Activated T-cell treated with anti-CD3 and anti-CD28 coated beads for 1 hour (primary cell): ENCODE data around the gene FREY1.

Experiments
- DNase-seq: peaks from one replicate; pipeline ENCODE4 v3.0.0-alpha.2; 2020; ENCODE audit warnings: low read depth

The FREY1 gene

DNA sequence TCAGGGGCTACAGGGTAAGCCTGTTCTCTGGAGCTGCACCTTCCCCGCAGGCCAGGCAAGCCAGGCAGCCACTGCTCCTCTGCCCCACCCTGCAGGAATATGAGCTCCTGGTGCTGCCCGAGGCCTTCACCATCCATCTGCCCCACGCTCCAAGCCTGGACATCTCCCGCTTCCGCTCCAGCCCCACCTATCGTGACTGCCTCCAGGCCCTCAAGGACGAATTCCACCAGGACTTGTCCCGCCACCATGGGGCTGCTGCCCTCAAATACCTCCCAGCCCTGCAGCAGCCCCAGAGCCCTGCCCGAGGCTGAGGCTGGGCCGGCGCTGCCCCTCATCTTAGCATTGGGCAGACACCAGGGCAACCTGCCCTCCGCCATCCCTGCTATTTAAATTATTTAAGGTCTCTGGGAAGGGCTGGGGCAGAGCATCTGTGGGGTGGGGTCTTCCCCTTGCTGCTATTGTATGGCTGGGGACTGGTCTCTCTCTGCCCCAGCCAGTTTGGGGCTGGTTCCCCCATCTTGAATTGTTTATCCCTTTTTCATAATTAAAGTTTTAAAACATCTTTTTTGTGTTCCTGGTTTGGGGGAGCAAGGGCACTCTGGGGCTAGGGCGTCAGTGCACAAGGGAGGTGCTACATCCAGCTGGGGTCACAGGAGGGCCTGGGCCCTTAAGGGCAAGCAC is 21.6 kb upstream of the FREY1 start:
- no peak for DNase-seq

DNA sequence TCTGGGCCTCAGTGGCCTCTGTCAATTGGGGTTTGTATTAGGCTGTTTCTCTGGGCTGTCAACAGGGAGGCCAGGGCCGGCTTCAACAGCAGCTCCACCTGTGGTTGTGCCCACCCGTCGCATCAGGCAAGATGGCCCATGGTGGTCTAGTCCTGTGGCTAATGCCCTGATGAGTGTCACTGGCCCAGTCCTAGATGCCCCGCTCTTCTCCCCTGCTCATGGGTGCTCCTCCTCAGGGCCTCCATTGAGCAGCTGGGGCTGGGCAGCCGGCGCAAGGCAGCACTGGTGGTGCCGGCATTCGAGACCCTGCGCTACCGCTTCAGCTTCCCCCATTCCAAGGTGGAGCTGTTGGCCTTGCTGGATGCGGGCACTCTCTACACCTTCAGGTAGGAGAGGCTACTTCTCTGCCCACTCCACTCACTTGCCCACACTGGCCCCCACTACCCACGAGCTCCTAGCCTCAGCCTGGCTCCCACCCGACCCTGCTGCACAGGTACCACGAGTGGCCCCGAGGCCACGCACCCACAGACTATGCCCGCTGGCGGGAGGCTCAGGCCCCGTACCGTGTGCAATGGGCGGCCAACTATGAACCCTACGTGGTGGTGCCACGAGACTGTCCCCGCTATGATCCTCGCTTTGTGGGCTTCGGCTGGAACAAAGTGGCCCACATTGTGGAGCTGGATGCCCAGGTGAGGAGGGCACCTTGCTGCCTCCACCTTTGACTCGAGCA is 20.8 kb upstream of the FREY1 start:
- DNase-seq = no peak

DNA sequence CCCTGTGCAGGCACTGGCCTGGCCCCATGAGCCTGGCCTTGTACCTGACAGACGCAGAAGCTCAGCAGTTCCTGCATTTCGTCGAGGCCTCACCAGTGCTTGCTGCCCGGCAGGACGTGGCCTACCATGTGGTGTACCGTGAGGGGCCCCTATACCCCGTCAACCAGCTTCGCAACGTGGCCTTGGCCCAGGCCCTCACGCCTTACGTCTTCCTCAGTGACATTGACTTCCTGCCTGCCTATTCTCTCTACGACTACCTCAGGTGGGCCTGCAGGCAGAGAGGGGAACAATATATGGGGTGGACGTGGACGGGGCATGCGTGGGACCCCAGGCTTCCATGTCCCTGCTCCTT is 20.2 kb upstream of the FREY1 start:
- no peak for DNase-seq

DNA sequence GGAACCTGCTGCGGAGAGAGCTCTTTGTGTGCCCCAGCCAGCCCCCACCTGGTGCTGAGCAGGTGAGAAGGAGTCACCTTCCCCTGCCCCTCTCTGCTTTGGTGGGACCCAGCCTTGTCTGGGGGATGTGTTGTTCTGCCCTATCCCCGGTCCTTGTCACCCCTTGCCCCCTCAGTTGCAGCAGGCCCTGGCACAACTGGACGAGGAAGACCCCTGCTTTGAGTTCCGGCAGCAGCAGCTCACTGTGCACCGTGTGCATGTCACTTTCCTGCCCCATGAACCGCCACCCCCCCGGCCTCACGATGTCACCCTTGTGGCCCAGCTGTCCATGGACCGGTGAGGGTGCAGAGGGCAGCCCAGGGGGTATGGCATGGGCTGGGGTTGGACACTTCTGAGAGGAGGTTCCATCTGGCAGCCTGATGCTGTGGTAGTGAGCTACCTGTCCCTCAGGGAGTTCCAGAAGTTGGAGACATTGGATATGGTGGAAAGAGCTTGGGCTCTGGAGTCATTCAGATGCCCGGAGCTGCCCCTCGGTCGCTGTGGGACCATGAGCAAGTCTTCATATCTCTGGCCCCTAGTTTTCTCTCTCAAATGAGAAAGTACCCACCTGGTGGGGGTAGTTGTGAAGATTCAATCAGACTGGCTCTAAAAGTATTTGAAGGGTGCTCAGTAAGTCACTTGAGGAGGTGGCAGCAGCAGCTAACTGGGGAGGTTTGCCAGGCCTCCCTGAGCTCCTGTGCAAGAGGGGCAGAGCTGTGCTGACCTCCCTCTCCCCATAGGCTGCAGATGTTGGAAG is 19.7 kb upstream of the FREY1 start:
- DNase-seq = no peak

DNA sequence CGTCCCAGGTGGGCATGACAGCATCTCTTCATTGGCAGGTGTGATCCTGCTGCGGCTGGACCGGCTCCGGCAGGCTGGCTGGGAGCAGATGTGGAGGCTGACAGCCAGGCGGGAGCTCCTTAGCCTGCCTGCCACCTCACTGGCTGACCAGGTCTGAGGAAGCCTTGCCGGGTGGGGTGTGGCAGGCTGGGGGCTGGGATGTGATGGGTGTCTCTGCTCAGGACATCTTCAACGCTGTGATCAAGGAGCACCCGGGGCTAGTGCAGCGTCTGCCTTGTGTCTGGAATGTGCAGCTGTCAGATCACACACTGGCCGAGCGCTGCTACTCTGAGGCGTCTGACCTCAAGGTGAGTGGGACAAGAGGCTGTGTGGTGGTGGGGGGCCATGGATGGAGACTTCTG is 18.9 kb upstream of the FREY1 start:
- no peak for DNase-seq

DNA sequence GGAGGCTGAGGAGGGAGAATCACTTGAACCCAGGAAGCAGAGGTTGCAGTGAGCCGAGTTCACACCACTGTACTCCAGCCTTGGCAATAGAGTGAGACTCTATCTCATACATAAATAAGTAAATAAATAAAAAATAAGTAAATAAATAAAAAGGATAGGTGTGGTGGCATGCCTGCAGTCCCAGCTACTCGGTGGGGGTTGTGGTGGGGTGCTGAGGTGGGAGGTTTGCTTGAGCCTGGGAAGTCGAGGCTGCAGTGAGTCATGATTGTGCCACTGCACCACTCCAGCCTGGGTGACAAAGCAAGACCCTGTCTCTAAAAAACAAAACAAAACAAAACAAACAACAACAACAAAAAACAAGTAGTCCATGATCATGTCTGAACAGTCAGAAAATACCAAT is 18.5 kb upstream of the FREY1 start:
- DNase-seq = no peak

DNA sequence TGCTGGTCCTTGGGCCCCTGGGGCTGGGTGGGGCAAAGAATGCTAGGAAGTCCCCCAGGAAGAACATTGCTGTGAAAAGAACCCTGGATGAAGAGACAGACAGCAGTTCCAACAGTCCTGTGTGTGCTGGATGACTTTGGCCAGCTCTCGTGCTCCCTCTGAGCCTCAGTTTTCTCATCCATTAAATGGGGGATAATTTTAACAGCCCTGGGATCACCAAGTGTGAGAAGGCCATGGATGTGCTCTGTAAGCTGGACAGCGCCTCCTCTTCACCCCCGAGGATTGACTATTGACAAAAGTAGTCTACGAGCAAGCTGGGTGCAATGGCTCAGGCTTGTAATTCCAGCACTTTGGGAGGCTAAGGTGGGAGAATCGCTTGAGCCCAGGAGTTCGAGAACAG is 17.9 kb upstream of the FREY1 start:
- no peak for DNase-seq

DNA sequence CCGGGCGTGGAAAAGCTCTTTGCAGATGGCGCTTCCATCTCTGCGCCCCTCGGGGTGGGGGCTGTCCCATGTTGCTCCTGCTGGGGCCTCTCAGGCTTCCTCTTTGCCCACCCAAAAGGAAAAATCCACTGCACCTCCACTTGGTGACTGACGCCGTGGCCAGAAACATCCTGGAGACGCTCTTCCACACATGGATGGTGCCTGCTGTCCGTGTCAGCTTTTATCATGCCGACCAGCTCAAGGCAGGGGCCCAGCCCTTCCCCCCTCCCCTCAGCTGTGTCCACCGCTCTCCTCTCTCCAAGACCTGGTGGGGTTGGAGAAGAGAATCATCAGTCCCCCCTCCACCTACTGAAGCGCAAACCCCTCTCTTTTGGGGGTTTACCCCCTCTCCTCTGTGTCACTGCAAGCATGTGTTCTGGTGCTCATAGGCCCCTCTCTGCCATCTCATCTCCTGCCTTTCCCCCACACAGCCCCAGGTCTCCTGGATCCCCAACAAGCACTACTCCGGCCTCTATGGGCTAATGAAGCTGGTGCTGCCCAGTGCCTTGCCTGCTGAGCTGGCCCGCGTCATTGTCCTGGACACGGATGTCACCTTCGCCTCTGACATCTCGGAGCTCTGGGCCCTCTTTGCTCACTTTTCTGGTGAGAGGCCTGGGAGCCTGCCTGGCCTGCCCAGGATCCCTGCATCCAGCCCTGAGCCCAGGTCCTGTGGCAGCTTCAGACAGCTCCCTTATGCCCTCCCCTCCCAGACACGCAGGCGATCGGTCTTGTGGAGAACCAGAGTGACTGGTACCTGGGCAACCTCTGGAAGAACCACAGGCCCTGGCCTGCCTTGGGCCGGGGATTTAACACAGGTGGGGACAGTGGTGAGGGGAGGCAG is 17.2 kb upstream of the FREY1 start:
- no peak for DNase-seq

DNA sequence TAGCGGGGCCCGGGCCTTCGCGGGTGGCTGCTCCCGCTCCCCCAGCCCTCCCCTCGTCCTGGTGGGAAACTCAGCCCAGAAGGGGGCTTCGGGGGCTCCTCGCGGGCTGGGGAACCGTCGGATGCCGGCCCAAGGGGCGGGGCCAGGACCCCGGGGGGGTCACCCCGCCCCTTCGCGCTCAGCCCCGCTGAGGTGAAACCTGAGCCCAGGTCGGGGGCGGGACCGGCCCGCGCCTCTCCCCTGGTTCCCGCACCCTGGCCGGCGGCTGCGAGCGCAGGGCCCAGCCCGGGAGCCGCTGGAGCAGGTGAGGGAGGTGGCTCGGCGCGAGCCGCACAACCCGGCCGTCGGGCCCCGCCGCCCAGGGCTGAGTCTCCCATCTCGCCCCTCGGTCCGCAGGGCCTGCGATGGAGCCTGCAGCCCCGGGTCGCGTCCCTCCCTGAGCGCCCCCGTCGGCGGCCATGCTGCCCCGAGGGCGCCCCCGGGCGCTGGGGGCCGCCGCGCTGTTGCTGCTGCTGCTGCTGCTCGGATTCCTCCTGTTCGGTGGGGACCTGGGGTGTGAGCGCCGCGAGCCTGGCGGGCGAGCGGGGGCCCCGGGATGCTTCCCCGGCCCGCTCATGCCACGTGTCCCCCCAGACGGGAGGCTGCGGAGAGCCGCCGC is 15.5 kb upstream of the FREY1 start, which contains the start of gene LARGE2:
Gene LARGE2, plus strand, starts transcription at position 232 of the 658 bp plus-strand sequence. Its CDS starts 227 bp downstream, at position 459.
- DNase-seq = no peak

DNA sequence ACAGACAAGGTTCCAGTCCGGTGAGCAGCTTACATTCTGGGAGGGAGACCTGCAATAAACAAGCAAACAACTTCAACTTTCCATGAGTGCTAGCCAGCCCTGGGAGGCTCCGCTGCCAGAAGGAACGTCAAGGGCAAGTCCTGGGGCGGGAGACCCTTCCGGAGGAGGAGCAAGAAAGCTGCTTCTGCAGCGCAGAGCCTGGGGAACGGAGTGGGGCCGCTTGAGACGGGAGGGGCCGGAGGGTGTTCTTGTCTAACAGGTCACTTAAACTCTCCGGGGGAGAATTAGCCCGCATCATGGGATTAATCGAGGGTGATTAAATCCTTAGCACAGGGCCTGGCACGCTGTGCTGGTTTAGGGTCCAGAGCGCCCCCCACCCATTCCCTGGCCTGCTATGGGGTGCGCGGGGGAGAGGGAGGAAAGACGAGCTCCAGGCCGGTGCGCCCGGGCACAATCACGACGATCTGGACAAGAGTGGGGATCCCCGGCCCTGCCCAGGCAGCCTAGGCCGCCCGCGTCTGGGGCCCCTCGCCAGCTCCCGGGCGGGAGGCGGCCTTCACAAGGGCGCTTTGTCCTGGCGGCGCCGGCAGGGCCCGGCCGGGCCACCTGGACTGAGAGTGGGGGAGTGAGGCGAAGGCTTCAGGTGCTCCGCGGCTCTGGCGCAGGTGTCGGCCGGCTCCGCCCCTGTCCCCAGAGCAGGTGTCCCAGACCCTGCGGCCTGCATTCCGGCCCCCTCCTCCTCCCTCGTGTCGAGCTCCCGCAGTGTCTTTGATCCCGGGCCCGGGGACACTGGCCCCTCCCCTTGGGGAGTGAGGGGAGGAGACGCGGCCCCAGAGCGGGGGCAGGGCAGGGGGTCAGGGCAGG is 14.7 kb upstream of the FREY1 start:
- DNase-seq = no peak

DNA sequence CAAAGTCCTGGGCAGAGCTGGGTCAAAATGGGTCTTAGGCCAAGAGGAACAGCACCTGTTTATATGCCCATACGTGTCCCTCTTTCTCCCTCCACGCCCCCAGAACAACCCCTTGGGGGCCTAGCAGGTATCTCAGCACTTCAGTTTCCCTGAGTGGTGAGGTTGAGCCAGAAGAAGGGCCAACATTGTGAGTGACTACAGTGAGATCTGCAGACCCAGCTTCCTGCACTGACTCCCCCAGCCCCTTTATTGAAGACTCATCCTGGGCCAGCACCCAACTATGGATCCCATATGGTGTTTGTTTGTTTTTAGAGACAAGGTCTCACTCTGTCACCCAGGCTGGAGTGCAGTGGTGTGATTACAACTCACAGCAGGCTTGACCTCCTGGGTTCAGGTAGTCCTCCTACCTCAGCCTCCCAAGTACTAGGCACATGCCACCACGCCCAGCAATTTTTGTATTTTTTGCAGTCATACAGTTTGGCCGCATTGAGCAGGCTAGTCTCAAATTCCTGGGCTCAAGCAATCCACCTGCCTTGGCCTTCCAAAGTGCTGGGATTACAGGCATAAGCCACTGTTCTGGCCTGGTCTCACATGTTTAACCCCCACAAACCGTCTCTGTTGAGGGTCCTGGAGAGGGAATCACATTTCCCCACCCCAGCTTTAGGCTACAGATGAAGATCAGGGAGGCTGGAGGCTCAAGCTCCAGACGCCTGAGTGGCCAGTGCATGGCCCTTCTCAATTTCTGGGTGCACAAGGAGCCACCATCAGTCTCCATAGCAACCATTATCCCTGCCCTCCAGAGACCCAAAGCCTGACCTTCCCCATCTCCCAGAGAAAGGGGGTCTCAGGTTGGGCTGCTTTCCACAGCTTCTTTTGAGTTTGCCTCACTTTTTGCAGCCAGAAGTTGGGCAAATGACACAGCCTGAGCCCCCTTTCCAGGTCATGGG is 13.7 kb upstream of the FREY1 start:
- DNase-seq = no peak

DNA sequence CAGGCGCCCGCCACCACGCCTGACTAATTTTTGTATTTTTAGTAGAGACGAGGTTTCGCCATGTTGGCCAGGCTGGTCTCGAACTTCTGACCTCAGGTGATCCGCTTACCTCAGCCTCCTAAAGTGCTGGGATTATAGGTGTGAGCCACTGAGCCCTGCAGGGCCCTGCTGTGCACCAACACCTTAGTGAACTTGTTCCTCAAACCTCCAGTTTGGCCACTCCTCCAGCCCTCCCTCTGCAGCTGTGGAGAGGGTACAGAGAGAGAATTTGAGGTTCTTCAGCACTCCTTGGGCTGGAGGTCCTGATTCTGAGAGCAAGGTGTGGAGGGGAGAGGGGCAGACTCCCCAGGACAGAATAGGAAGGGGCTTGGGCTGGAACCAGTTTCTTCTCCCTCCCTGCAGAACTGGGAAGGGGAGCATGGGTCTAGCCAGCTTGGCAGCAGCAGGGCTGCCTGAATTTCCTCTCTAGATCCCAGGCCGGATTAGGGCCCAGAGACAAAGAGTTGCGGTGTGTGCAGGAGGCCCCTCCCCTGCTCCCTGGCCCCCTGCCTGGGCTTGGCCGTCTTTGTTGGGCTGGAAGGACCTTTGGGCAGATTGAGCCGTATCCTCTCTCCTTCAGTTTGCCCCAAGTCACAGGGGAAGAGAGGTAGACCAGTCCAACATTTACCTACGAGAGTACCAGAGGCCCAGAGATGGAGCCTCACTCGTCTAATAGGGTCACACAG is 12.9 kb upstream of the FREY1 start:
- DNase-seq = no peak

DNA sequence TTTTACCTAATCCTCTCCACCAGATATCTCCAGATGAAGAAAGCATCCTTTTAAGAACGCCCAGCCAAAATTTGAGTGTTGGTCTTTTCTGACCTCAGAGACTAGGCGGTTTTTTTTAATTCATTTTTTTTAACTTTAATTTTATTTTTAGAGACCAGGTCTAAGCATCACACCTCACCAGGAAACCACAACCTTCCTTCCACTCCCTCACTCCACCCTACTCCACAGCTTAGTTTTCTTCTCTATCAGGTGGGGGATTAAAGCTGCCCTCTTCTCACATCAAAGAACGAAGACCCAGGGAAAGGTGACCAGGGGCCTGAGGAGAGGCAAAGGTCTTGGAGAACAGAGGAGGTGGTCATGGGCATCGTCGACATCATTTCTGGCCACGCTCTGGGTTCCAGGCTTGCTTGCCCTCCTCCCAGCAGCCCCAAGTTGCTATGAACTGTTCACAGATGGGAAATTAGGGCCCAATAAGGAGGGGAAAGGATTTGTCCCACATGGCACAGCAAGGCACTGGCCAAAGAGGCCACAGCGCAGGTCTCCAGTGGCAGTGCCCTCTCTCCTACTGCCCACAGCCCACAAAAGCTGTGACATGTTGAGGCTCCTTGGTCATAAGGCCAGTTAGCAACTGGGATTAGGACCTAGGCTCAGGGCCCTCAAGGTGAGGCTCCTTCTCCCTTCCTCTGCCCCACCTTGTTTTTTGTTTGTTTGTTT is 12.0 kb upstream of the FREY1 start:
- DNase-seq = no peak

DNA sequence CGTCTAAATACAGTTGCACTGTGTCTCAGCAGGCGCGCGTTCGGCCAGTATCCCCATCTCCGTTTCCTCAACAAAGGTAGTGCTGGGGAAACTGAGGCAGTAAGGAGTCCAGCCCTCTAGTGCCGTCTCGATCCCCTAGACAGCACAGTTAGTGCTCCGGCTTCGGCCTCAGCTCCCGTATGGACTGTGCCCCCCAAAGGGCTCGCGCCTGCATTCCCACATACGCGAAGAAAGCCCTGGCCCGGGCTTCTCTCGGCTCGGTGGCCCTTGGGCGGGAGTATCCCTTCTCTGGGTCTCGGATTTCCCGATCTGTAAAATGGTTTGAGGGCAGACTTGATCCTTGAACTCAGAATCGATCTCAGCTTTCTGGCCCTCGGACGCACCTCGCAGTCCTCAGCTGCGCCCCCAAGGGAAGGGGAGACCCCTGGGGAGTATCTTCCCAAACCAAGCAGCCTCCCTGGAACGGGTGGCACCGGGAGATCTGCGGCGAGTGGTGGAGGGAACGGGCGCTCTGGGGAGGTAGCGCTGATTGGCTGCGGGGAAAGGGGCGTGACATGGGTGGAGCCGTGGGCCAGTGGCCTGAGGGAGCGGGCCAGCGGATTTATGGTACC is 11.4 kb upstream of the FREY1 start:
- peak; percentile 41 for DNase-seq

DNA sequence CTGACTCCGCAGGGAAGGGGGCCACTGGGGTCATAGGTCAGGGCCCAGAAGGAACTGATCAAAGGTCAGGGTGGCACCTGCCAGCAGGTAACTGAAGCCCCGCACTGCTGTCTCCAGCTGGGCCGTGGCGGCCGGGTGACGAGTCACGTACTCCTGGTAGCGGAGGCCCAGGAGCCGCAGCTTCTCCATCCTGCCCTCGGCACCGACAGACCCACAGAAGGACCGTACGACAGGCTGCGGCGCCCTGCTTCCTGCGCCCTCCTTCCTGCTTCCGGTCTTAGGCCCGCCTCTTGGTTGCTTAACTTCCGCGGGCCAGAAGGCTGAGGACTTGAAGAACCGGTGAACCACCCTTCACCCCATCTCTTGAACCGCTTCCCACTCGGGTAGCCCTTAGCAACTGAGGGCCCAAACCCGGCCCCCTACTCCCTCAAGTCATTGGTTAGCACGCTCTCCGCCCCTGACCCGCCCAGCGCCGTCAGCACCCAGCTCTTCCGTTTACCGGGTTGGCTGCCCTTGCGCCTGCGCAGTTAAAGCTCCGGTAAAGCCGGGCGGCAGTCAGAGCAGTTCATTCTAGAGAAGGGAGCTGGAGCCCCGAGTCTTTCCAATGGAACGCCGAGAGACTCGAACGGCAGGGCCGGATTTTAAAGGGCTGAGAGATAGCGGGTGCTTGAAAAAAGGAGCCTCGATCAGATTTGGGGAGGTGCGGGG is 10.7 kb upstream of the FREY1 start, which contains the start of gene PEX16:
Gene PEX16, minus strand, starts transcription at position 255 of the 708 bp plus-strand sequence. Its CDS starts 66 bp downstream, at position 189.
- DNase-seq = peak; percentile 86

DNA sequence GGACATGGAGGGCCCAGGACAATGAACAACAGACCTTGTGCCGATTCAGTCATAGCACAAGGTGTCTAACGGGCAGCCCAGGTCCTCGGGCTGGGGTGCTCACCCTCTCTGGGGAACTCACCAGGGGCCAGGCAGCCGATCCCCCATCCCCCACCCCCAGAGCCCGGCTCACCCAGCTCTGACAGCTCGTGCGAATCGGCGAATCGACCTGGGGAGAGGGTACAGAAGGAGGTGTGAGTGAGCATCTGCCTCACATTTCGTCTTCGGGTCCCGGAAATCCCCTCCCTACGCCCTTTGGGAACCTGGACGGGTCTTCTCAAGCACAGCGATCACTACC is 10.2 kb upstream of the FREY1 start:
- no peak for DNase-seq

DNA sequence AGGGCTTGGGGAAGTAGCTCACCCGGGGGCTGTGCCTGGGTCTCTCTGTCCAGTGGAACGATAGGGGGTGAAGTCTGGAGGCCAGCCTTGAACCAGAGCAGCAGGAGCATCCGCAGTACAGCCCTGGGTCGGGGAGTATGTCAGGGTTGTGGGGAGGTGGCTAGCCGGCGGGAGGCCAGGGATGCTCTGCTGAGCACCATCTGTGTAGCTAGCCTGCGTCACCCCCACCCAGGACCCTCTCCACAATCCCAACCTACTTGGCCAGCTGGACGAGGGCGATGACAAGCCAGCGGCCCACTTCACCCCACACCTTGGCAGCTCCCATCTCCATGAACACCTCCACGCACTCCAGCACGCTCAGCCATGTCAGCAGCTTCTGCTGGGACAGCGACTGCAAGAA is 8.4 kb upstream of the FREY1 start:
- no peak for DNase-seq
